ENCODE measurements around the gene GRM8.

The GRM8 gene

GRCh38 chr7:126426652-126427051 lies 826.1 kb downstream of the GRM8 start:
- DNase-seq (ENCODE audit: low read depth), result no peak

GRCh38 chr7:126424985-126425384 lies 827.8 kb downstream of the GRM8 start:
- no peak for DNase-seq (ENCODE audit: low read depth)

GRCh38 chr7:126419047-126419446 lies 833.7 kb downstream of the GRM8 start:
- DNase-seq (ENCODE audit: low read depth), result no peak

- DNase-seq (ENCODE audit: low read depth), result no peak
These were observed 840.8 kb downstream of the GRM8 start for GRCh38 chr7:126411821-126412383.

GRCh38 chr7:126411032-126411820 lies 841.5 kb downstream of the GRM8 start:
- no peak for DNase-seq (ENCODE audit: low read depth)

- no peak for DNase-seq (ENCODE audit: low read depth)
These were observed 849.7 kb downstream of the GRM8 start for GRCh38 chr7:126403040-126403439.

GRCh38 chr7:126401918-126402317 lies 850.8 kb downstream of the GRM8 start:
- DNase-seq (ENCODE audit: low read depth), result no peak

- no peak for DNase-seq (ENCODE audit: low read depth)
These were observed 853.8 kb downstream of the GRM8 start for GRCh38 chr7:126398851-126399529.

- no peak for DNase-seq (ENCODE audit: low read depth)
These were observed 854.5 kb downstream of the GRM8 start for GRCh38 chr7:126398285-126398684.

GRCh38 chr7:126394406-126394805 lies 858.3 kb downstream of the GRM8 start:
- DNase-seq (ENCODE audit: low read depth), result no peak

All from stimulated activated CD4-positive, alpha-beta T cell treated with anti-CD3 and anti-CD28 coated beads, Interleukin-2, amount 100 ng/mL, for 4 hours (primary cell).